GM12878 (cell line): ENCODE measurements around the gene NHSL1. TPM values are rescaled to one million over a fixed set of nuclear protein-coding genes. Genes with fewer than 3 reads are reported as not detected.

Source experiments
- ATAC-seq: fragments of 200-7000 bp; cut with Tn5 transposase; 3 replicates; pipeline ENCODE4 v1.9.1; 2020; ENCODE audit warnings: mild to moderate bottlenecking, moderate library complexity
- BruUV-seq: library from RNA; stranded (reverse); fragments of 400-500 nt; replicated peaks from 2 replicates; lab custom pipeline; 2021; lab: Mats Ljungman, UMichigan
- CTCF ChIA-PET: fragments of 300-600 bp; sonication (Branson Sonifier 250); formaldehyde crosslinking; extraction: SDS; loops from one replicate; lab custom pipeline; 2021; ENCODE audit warnings: inconsistent platforms; lab: Yijun Ruan, JAX
- POLR2A ChIA-PET: fragments of 350-600 bp; formaldehyde crosslinking; extraction: SDS; loops from one replicate; lab custom pipeline; 2021; ENCODE audit warnings: inconsistent platforms; lab: Charles Lee
- RAD21 ChIA-PET: fragments of 300-600 bp; sonication (Branson Sonifier 250); formaldehyde crosslinking; loops from one replicate; lab custom pipeline; 2023; ENCODE audit warnings: antibody characterized with exemption; ENCODE audit not compliant: unreplicated experiment; lab: Charles Lee
- SMC1A ChIA-PET: fragments of 300-600 bp; sonication (Branson Sonifier 250); formaldehyde crosslinking; loops from one replicate; lab custom pipeline; 2023; ENCODE audit not compliant: unreplicated experiment, uncharacterized antibody; lab: Charles Lee
- DNase-seq: peaks from one replicate; pipeline ENCODE4 v3.0.0-alpha.2; 2011; ENCODE audit warnings: low read depth, low spot score
- FAIRE-seq: peaks from 3 replicates; lab custom pipeline; 2011; peaks lifted over from hg19 to GRCh38; lab: Jason Lieb, UNC
- H2AFZ ChIP-seq: 2 replicates; pipeline ENCODE4 v1.6.0; 2011; ENCODE audit warnings: low read depth, low read length, control low read depth; ENCODE audit not compliant: control insufficient read depth
- H3K27ac ChIP-seq: 2 replicates; pipeline ENCODE4 v1.5.1; 2011; ENCODE audit warnings: control low read depth; ENCODE audit not compliant: control insufficient read depth, insufficient read depth
- H3K27me3 ChIP-seq, 2 experiments: replicated peaks in 1 of 2; 2 replicates each; pipeline versions ENCODE4 v1.6.0 to v1.6.1; 2011; ENCODE audit warnings: low read length in 1 of 2; ENCODE audit not compliant: control insufficient read depth in 2 of 2, insufficient read depth in 2 of 2
- H3K36me3 ChIP-seq, 2 experiments: 2 replicates each; pipeline ENCODE4 v1.5.1; 2011; ENCODE audit warnings: low read length in 1 of 2; ENCODE audit not compliant: control insufficient read depth in 2 of 2, insufficient read depth in 2 of 2
- H3K4me1 ChIP-seq: 2 replicates; pipeline ENCODE4 v1.6.1; 2011; ENCODE audit warnings: mild to moderate bottlenecking, low read length, moderate library complexity, mixed read lengths; ENCODE audit not compliant: control insufficient read depth, insufficient read depth
- H3K4me2 ChIP-seq: 2 replicates; pipeline ENCODE4 v1.6.0; 2011; ENCODE audit warnings: control low read depth; ENCODE audit not compliant: control insufficient read depth, insufficient read depth
- H3K4me3 ChIP-seq: fragments of 200-600 bp; sonication (generic); 2 replicates; pipeline ENCODE4 v1.5.1; 2016
- H3K79me2 ChIP-seq: 2 replicates; pipeline ENCODE4 v1.6.0; 2011; ENCODE audit warnings: low read length; ENCODE audit not compliant: control insufficient read depth, insufficient read depth
- H3K9ac ChIP-seq: 2 replicates; pipeline ENCODE4 v1.8.0; 2011; ENCODE audit warnings: low read length, control low read depth, mixed read lengths; ENCODE audit not compliant: control insufficient read depth, insufficient read depth
- H3K9me3 ChIP-seq: replicated peaks from 3 replicates; pipeline ENCODE4 v1.5.1; 2011; ENCODE audit warnings: mild to moderate bottlenecking, low read length; ENCODE audit not compliant: control insufficient read depth, insufficient read depth
- H4K20me1 ChIP-seq: 2 replicates; pipeline ENCODE4 v1.6.0; 2011; ENCODE audit not compliant: control insufficient read depth, insufficient read depth
- ATF7 ChIP-seq: fragments of 450-650 bp; IDR thresholded peaks from 2 replicates; pipeline ENCODE4 v1.6.1; 2016; ENCODE audit warnings: low read depth, mild to moderate bottlenecking
- BCL11A ChIP-seq: IDR thresholded peaks from 2 replicates; pipeline ENCODE4 v1.6.1; 2011; ENCODE audit warnings: low read depth, low read length
- BMI1 ChIP-seq: fragments of 450-650 bp; IDR thresholded peaks from 2 replicates; pipeline ENCODE4 v1.6.1; 2016; ENCODE audit warnings: mild to moderate bottlenecking, moderate library complexity, borderline replicate concordance
- HCFC1 ChIP-seq: fragments of 150-350 bp; IDR thresholded peaks from 2 replicates; pipeline ENCODE4 v1.6.1; 2014; ENCODE audit warnings: low read length
- IKZF2 ChIP-seq, 2 experiments: fragments of 450-650 bp; IDR thresholded peaks; 2 replicates each; pipeline ENCODE4 v1.6.1; 2017; ENCODE audit warnings: mild to moderate bottlenecking in 2 of 2, moderate library complexity in 2 of 2
- MAX ChIP-seq: IDR thresholded peaks from 2 replicates; pipeline ENCODE4 v1.6.1; 2012; ENCODE audit warnings: low read depth, low read length, improper control_type of control experiment
- NFIC ChIP-seq: IDR thresholded peaks from 2 replicates; pipeline ENCODE4 v1.6.1; 2012; ENCODE audit warnings: low read depth, mild to moderate bottlenecking, inconsistent platforms, low read length, moderate library complexity
- PKNOX1 ChIP-seq: fragments of 450-650 bp; IDR thresholded peaks from 2 replicates; pipeline ENCODE4 v1.6.1; 2016; ENCODE audit warnings: mild to moderate bottlenecking
- RAD51 ChIP-seq: fragments of 450-650 bp; IDR thresholded peaks from 2 replicates; pipeline ENCODE4 v1.6.1; 2016; ENCODE audit warnings: moderate library complexity, mild to moderate bottlenecking, inconsistent platforms
- RELB ChIP-seq: fragments of 450-650 bp; IDR thresholded peaks from 2 replicates; pipeline ENCODE4 v1.6.1; 2017; ENCODE audit warnings: low read depth, mild to moderate bottlenecking, moderate library complexity
- ZBTB11 ChIP-seq: fragments of 450-650 bp; formaldehyde crosslinking; IDR thresholded peaks from 2 replicates; pipeline ENCODE4 v1.5.0; 2022; ENCODE audit warnings: mild to moderate bottlenecking, missing genetic modification characterization
- WGBS: methylation state at CpG from one replicate; pipeline ENCODE4 v1.1.6; 2016; ENCODE audit warnings: low lambda C conversion rate; ENCODE audit not compliant: insufficient replicate concordance, insufficient coverage; ENCODE audit errors: missing lambda C conversion rate; 5-methylcytosine and 5-hydroxymethylcytosine counted together
- in situ Hi-C: fragments of 300-500 bp; cut with MboI; formaldehyde crosslinking; loops from 9 replicates; pipeline ENCODE4 v1.14.3; 2018; ENCODE audit warnings: mixed read lengths
- intact Hi-C: fragments of 100-400 bp; cut with micrococcal nuclease; formaldehyde crosslinking; loops from one replicate; pipeline ENCODE4 v1.14.2; 2022; ENCODE audit not compliant: unreplicated experiment
- polyA plus RNA-seq, 11 experiments: library from polyadenylated mRNA; depleted of rRNA in 4 of 11; unstranded in 6 of 11; stranded (reverse) in 5 of 11; fragments of >200 nt; fragmentation: Nextera tagmentation in 4 of 11; fragmentation: Illumina TruSeq in 1 of 11; extraction: Ambion mirVana in 4 of 11; extraction: Trizol in 1 of 11; gene quantifications; 1 replicate in 1 of 11; 2 replicates in 10 of 11; pipeline versions ENCODE4 v1.2.1 to v1.2.3, GENCODE V29; 2011 to 2016; ENCODE audit warnings: inconsistent platforms in 2 of 11, missing spikeins in 2 of 11, low read depth in 1 of 11
- total RNA-seq, 4 experiments: library from RNA; depleted of rRNA in 3 of 4; stranded (reverse); fragments of >200 nt in 3 of 4; fragmentation: Illumina TruSeq in 1 of 4; extraction: Trizol in 1 of 4; gene quantifications; 2 replicates each; pipeline versions ENCODE4 v1.2.1 to v1.2.3, GENCODE V29; 2013 to 2021
- TF ChIP-seq, protein P1 (sequence below): fragments of 150-350 bp; IDR thresholded peaks from 2 replicates; pipeline ENCODE4 v1.6.1; 2016; ENCODE audit warnings: low read depth, low read length

NHSL1 gene
- total and polyA plus RNA-seq, 10 of the 15 experiments (the other 5 are each of a cell fraction or from before 2014, with no cell fraction given) = 0.26 to 14.1 (median 0.90) TPM

GRCh38 chr6:138484018-138484731, 15.1 kb downstream of the NHSL1 start:
- RAD21 ChIA-PET = interaction anchor here (1.1 to 5.4 kb wide), 4 partner anchors 9 to 32 kb away, joined by 3 to 55 read pairs (median 8); partner anchors contain the start of gene NHSL1
- no peak overlapping the region for H3K4me2 ChIP-seq
- H3K9me3 ChIP-seq = no peaks in the 10 kb centered on the region
- DNase-seq = no peak
- no peaks in the 10 kb centered on the region; a peak in 1 of 4 replicates for H3K36me3 ChIP-seq
- H3K27me3 ChIP-seq = no peaks in the 10 kb centered on the region; a peak in 1 of 4 replicates
- FAIRE-seq = no peak
- POLR2A ChIA-PET = interaction anchor here (0.9 to 2.5 kb wide), 4 partner anchors 10 to 156 kb away, joined by 4 to 12 read pairs (median 6); no protein-coding TSS in a partner anchor
- no peak overlapping the region for H2AFZ ChIP-seq
- no peak overlapping the region for H3K4me3 ChIP-seq
- H3K4me1 ChIP-seq = no peaks in the 10 kb centered on the region
- in situ Hi-C loops = no loop called here
- CTCF ChIA-PET = interaction anchor here (0.9 to 1.9 kb wide), 7 partner anchors 9 to 28 kb away, joined by 3 to 7 read pairs (median 5); partner anchors contain the start of gene NHSL1
- ATAC-seq = peak; percentile 80
- intact Hi-C loops = loop anchor here (1.0 kb wide), 1 partner anchor 28 kb away; no protein-coding TSS in a partner anchor
- 20% methylated on average over 3 of the region's 3 CpGs for WGBS
- no peaks in the 10 kb centered on the region for H4K20me1 ChIP-seq
- SMC1A ChIA-PET = interaction anchor here (0.7 to 9.3 kb wide), 15 partner anchors 12 to 572 kb away, joined by 3 to 139 read pairs (median 4); partner anchors contain the start of gene NHSL1
- no TSS peak for BruUV-seq
- H3K79me2 ChIP-seq = no peaks in the 10 kb centered on the region
- H3K27ac ChIP-seq = no peak overlapping the region
- no peak overlapping the region for H3K9ac ChIP-seq
- peak; percentile 25; the same call in 1 of the 2 replicates for TF ChIP-seq RAD51
- TF ChIP-seq, protein P1, sequence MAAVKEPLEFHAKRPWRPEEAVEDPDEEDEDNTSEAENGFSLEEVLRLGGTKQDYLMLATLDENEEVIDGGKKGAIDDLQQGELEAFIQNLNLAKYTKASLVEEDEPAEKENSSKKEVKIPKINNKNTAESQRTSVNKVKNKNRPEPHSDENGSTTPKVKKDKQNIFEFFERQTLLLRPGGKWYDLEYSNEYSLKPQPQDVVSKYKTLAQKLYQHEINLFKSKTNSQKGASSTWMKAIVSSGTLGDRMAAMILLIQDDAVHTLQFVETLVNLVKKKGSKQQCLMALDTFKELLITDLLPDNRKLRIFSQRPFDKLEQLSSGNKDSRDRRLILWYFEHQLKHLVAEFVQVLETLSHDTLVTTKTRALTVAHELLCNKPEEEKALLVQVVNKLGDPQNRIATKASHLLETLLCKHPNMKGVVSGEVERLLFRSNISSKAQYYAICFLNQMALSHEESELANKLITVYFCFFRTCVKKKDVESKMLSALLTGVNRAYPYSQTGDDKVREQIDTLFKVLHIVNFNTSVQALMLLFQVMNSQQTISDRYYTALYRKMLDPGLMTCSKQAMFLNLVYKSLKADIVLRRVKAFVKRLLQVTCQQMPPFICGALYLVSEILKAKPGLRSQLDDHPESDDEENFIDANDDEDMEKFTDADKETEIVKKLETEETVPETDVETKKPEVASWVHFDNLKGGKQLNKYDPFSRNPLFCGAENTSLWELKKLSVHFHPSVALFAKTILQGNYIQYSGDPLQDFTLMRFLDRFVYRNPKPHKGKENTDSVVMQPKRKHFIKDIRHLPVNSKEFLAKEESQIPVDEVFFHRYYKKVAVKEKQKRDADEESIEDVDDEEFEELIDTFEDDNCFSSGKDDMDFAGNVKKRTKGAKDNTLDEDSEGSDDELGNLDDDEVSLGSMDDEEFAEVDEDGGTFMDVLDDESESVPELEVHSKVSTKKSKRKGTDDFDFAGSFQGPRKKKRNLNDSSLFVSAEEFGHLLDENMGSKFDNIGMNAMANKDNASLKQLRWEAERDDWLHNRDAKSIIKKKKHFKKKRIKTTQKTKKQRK = no peak
- TF ChIP-seq NFIC = 0 out of 2 replicates have a peak, but pooled peaks have one; percentile 27
- peak; percentile 53; the same call in 1 of the 2 replicates for TF ChIP-seq BMI1
- TF ChIP-seq PKNOX1 = 0 out of 2 replicates have a peak, but pooled peaks have one; percentile 9
- peak; percentile 47; the same call in 1 of the 2 replicates for TF ChIP-seq BCL11A
- TF ChIP-seq ZBTB11 (CRISPR knock-in tag) = no peak
- TF ChIP-seq IKZF2 (IDR thresholded peaks at IDR 0.05) = peak; percentile 76 to 80; a peak in 3 of 4 replicates
- peak; percentile 95 for TF ChIP-seq RELB
- no peak for TF ChIP-seq MAX
- no peak for TF ChIP-seq HCFC1
- TF ChIP-seq ATF7 = peak; percentile 75
